Gastroesophageal sphincter (tissue), 3 donors: Measurements from ENCODE around the gene PPP1R12C.

Experiments
- EP300 ChIP-seq: sonication (generic); formaldehyde crosslinking; IDR thresholded peaks from one replicate; pipeline ENCODE4 v1.6.1; 2017; ENCODE audit warnings: antibody characterized with exemption, mild to moderate bottlenecking
- TF ChIP-seq, protein P1 (sequence below), 4 experiments: fragments of 200-600 bp in 2 of 4; fragments of 450-650 bp in 2 of 4; sonication (generic) in 1 of 4; IDR thresholded peaks; one replicate each; pipeline ENCODE4 v1.5.1; 2017 to 2019; ENCODE audit warnings: antibody characterized with exemption in 4 of 4, mild to moderate bottlenecking in 2 of 4, moderate library complexity in 2 of 4

DNA sequence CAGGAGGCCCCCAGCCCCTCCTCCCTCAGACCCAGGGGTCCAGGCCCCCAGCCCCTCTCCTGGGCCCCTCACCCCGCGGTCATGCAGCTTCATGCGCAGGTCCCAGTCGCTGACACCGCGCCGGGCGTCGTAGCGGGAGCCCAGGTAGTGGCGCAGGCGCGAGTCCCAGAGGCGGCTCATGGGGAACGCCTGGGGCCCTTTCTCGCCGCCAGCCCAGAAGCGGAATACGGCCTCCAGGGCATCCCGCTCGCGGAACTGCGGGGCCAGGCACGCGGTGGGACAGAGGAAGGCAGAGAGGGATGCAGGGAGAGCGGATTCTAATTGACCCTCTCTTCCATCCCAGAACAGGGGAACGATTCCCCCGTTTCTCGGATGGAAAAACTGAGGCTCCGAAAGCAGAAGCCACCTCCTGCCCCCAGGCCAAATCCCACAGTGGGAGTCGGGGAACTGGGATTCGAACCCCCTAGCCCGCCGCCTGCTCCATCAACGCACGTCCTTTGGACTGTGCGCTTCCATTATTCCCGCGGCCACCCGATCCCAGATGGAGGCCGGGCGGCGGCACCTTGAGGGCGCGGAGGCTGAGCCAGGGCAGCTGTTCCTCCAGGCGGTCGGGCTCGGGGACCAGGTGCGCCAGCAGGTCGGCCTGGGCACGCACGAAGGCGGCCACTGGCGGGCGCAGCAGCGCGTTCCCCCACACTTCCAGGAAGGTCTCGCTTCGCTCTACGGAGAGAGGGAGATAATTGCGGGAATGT is 44.3 kb upstream of the PPP1R12C start:
- TF ChIP-seq EP300 = no peak
- TF ChIP-seq, protein P1, sequence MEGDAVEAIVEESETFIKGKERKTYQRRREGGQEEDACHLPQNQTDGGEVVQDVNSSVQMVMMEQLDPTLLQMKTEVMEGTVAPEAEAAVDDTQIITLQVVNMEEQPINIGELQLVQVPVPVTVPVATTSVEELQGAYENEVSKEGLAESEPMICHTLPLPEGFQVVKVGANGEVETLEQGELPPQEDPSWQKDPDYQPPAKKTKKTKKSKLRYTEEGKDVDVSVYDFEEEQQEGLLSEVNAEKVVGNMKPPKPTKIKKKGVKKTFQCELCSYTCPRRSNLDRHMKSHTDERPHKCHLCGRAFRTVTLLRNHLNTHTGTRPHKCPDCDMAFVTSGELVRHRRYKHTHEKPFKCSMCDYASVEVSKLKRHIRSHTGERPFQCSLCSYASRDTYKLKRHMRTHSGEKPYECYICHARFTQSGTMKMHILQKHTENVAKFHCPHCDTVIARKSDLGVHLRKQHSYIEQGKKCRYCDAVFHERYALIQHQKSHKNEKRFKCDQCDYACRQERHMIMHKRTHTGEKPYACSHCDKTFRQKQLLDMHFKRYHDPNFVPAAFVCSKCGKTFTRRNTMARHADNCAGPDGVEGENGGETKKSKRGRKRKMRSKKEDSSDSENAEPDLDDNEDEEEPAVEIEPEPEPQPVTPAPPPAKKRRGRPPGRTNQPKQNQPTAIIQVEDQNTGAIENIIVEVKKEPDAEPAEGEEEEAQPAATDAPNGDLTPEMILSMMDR (IDR thresholded peaks at IDR 0.05) = no peak
